Esophagus (tissue), 2 donors: ENCODE measurements around the gene ATG10. TPM values are rescaled to one million over a fixed set of nuclear protein-coding genes. Genes with fewer than 3 reads are reported as not detected.
"Not testable (repeated sequence)": the region's sequence is repeated elsewhere in the genome, so short reads cannot be mapped to it uniquely, and the experiment has no call there.

Source experiments
- H3K27ac ChIP-seq, 2 donors: one replicate each; pipeline ENCODE4 v1.5.1; 2013; ENCODE audit warnings: low read depth in 2 of 2, mild to moderate bottlenecking in 2 of 2, inconsistent platforms in 1 of 2, low read length in 1 of 2, moderate library complexity in 1 of 2
- H3K27me3 ChIP-seq, 2 donors: one replicate each; pipeline ENCODE4 v1.6.1; 2013; ENCODE audit warnings: low read length in 2 of 2, control low read depth in 1 of 2, mild to moderate bottlenecking in 1 of 2; ENCODE audit not compliant: insufficient read depth in 2 of 2, control insufficient read depth in 1 of 2
- H3K36me3 ChIP-seq, 2 donors: one replicate each; pipeline ENCODE4 v1.6.1; 2013; ENCODE audit warnings: low read length in 1 of 2; ENCODE audit not compliant: control insufficient read depth in 2 of 2, insufficient read depth in 2 of 2
- H3K4me1 ChIP-seq, 2 donors: one replicate each; pipeline ENCODE4 v1.6.1; 2013; ENCODE audit warnings: low read length in 1 of 2; ENCODE audit not compliant: control insufficient read depth in 2 of 2, insufficient read depth in 2 of 2
- H3K4me3 ChIP-seq, 2 donors: one replicate each; pipeline ENCODE4 v1.5.1; 2013; ENCODE audit warnings: low read length in 2 of 2, mild to moderate bottlenecking in 2 of 2, low read depth in 1 of 2, moderate library complexity in 1 of 2
- H3K9me3 ChIP-seq, 2 donors: one replicate each; pipeline ENCODE4 v1.6.1; 2013; ENCODE audit warnings: mild to moderate bottlenecking in 2 of 2, low read depth in 1 of 2, low read length in 1 of 2, moderate library complexity in 1 of 2; ENCODE audit not compliant: control insufficient read depth in 2 of 2, insufficient read depth in 1 of 2
- WGBS, 2 donors: extraction: QIAGEN DNeasy Blood & Tissue Kit; methylation state at CpG; one replicate each; pipeline ENCODE4 v1.1.7; 2013; 5-methylcytosine and 5-hydroxymethylcytosine counted together
- polyA plus RNA-seq, 2 donors: library from polyadenylated mRNA; stranded (reverse); fragments of 200-250 nt; gene quantifications; one replicate each; pipeline ENCODE4 v1.2.3, GENCODE V29; 2013
- donor health status: healthy with polysubstance abuse.
- donor health status: Bipolar disorder and iron deficiency.

The ATG10 gene
- polyA plus RNA-seq, 2 donors, result 3.8 to 5.1 TPM

GRCh38 chr5:82246960-82247574 lies 275.2 kb downstream of the ATG10 start:
- Histone ChIP-seq H3K9me3 (no peaks in the 10 kb centered on the region), H3K4me3 (no peak overlapping the region), H3K36me3 (no peaks in the 10 kb centered on the region), H3K4me1 (no peaks in the 10 kb centered on the region), H3K27me3 (no peaks in the 10 kb centered on the region), H3K27ac (no peak overlapping the region)
- WGBS, 2 donors, result 100% methylated on average over 1 of the region's 1 CpG

- no peak overlapping the region for H3K27ac ChIP-seq
- no peak overlapping the region for H3K4me3 ChIP-seq
These were observed 280.9 kb downstream of the ATG10 start for GRCh38 chr5:82252744-82253143.

GRCh38 chr5:82255844-82256243 lies 284.0 kb downstream of the ATG10 start:
- 50 to 57% methylated on average over 1 of the region's 1 CpG for WGBS, 2 donors
- Histone ChIP-seq H3K27ac (no peak overlapping the region), H3K4me3 (no peak overlapping the region), H3K4me1 (no peaks in the 10 kb centered on the region), H3K9me3 (no peaks in the 10 kb centered on the region), H3K27me3 (no peaks in the 10 kb centered on the region), H3K36me3 (no peaks in the 10 kb centered on the region)

More at GRCh38 chr5:82252744-82253143, 280.9 kb downstream of the ATG10 start:
- Histone ChIP-seq H3K27me3 (no peaks in the 10 kb centered on the region), H3K36me3 (no peaks in the 10 kb centered on the region), H3K4me1 (no peaks in the 10 kb centered on the region), H3K9me3 (no peaks in the 10 kb centered on the region)

GRCh38 chr5:82257247-82257646 lies 285.4 kb downstream of the ATG10 start:
- no peaks in the 10 kb centered on the region for H3K27me3 ChIP-seq
- H3K27ac ChIP-seq, result no peak overlapping the region
- no peak overlapping the region for H3K4me3 ChIP-seq
- 90 to 91% methylated on average over 2 of the region's 2 CpGs for WGBS, 2 donors
- no peaks in the 10 kb centered on the region for H3K9me3 ChIP-seq
- H3K4me1 ChIP-seq, result no peaks in the 10 kb centered on the region
- no peaks in the 10 kb centered on the region for H3K36me3 ChIP-seq

GRCh38 chr5:82257729-82258128 lies 285.9 kb downstream of the ATG10 start:
- Histone ChIP-seq H3K9me3 (no peaks in the 10 kb centered on the region), H3K4me1 (no peaks in the 10 kb centered on the region), H3K36me3 (no peaks in the 10 kb centered on the region), H3K4me3 (no peak overlapping the region), H3K27ac (no peak overlapping the region), H3K27me3 (no peaks in the 10 kb centered on the region)
- WGBS, 2 donors, result 83 to 86% methylated on average over 3 of the region's 3 CpGs

- H3K9me3 ChIP-seq, result no peaks in the 10 kb centered on the region
- no peak overlapping the region for H3K27ac ChIP-seq
- WGBS, 2 donors, result 83 to 86% methylated on average over 3 of the region's 3 CpGs
- H3K4me3 ChIP-seq, result no peak overlapping the region
- no peaks in the 10 kb centered on the region for H3K27me3 ChIP-seq
- H3K36me3 ChIP-seq, result no peaks in the 10 kb centered on the region
- no peaks in the 10 kb centered on the region for H3K4me1 ChIP-seq
These were observed 287.5 kb downstream of the ATG10 start for GRCh38 chr5:82259172-82259800.

- Histone ChIP-seq H3K36me3 (no peaks in the 10 kb centered on the region), H3K27ac (no peak overlapping the region), H3K4me3 (no peak overlapping the region), H3K27me3 (no peaks in the 10 kb centered on the region), H3K4me1 (no peaks in the 10 kb centered on the region), H3K9me3 (peaks cover 0 to 3% of the 10 kb centered on the region in 2 donors)
- WGBS, 2 donors, result 44 to 57% methylated on average over 4 of the region's 4 CpGs
These were observed 293.2 kb downstream of the ATG10 start for GRCh38 chr5:82265047-82265446.

- not testable (repeated sequence) for H3K9me3 ChIP-seq, H3K27me3 ChIP-seq, H3K4me3 ChIP-seq, H3K4me1 ChIP-seq, H3K27ac ChIP-seq, H3K36me3 ChIP-seq
- WGBS, 2 donors, result 94 to 95% methylated on average over 9 of the region's 9 CpGs
These were observed 295.6 kb downstream of the ATG10 start for GRCh38 chr5:82267297-82267933.

GRCh38 chr5:82269363-82269762 lies 297.5 kb downstream of the ATG10 start:
- H3K27ac ChIP-seq, result not testable (repeated sequence)

More at GRCh38 chr5:82269363-82269762, 297.5 kb downstream of the ATG10 start:
- 80 to 90% methylated on average over 2 of the region's 2 CpGs for WGBS, 2 donors
- H3K9me3 ChIP-seq, H3K36me3 ChIP-seq, H3K4me3 ChIP-seq, H3K27me3 ChIP-seq, H3K4me1 ChIP-seq: not testable (repeated sequence)
